WI38 (cell line): Measurements from ENCODE around the gene PGC.

ENCODE experiments used
- H3K4me3 ChIP-seq: 2 replicates; pipeline ENCODE4 v1.5.1; 2011; ENCODE audit warnings: low read depth, mild to moderate bottlenecking, control low read depth, low read length
- TF ChIP-seq, protein P1 (sequence below): IDR thresholded peaks from 2 replicates; pipeline ENCODE4 v1.5.1; 2012; ENCODE audit warnings: low read depth, mild to moderate bottlenecking, control low read depth, low read length

The PGC gene

DNA sequence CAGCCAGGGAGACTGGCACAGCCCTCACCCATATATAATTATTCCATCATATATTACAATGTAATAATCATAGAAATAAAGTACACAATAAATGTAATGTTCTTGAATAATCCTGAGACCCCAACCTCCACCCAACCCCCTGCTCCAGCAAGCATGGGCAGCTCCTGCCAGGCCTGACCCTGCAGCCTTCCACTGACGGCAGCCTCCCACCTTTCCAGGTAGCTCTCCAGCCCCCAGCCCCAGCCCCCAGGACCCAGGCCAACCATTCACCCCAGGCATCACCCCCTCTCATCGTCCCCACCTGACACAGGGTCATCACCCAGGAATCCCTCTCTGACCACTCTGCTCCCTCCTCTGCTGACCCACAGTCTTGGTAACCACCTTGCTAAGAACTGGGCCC, 26.4 kb downstream of the PGC start:
- TF ChIP-seq, protein P1, sequence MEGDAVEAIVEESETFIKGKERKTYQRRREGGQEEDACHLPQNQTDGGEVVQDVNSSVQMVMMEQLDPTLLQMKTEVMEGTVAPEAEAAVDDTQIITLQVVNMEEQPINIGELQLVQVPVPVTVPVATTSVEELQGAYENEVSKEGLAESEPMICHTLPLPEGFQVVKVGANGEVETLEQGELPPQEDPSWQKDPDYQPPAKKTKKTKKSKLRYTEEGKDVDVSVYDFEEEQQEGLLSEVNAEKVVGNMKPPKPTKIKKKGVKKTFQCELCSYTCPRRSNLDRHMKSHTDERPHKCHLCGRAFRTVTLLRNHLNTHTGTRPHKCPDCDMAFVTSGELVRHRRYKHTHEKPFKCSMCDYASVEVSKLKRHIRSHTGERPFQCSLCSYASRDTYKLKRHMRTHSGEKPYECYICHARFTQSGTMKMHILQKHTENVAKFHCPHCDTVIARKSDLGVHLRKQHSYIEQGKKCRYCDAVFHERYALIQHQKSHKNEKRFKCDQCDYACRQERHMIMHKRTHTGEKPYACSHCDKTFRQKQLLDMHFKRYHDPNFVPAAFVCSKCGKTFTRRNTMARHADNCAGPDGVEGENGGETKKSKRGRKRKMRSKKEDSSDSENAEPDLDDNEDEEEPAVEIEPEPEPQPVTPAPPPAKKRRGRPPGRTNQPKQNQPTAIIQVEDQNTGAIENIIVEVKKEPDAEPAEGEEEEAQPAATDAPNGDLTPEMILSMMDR, result no peak
- no peak overlapping the region for H3K4me3 ChIP-seq

DNA sequence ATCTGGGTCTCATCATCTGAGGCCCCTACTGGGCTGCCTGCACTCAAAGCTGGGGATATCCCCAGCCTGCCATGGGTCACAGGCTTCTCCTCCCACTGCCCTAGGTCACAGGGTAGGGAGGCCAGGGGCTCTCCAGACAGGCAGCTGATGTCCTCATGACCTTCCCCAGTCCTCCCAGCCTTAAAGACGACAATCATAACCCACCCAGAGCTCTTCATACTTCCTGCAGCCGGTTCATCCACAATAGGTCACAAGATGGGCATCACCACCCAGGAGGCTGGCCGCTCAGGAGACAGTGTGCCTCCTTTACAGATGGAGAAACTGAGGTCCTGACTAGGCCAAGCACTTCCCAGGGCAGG, 27.0 kb downstream of the PGC start:
- H3K4me3 ChIP-seq, result no peak overlapping the region
- TF ChIP-seq, protein P1, result no peak

DNA sequence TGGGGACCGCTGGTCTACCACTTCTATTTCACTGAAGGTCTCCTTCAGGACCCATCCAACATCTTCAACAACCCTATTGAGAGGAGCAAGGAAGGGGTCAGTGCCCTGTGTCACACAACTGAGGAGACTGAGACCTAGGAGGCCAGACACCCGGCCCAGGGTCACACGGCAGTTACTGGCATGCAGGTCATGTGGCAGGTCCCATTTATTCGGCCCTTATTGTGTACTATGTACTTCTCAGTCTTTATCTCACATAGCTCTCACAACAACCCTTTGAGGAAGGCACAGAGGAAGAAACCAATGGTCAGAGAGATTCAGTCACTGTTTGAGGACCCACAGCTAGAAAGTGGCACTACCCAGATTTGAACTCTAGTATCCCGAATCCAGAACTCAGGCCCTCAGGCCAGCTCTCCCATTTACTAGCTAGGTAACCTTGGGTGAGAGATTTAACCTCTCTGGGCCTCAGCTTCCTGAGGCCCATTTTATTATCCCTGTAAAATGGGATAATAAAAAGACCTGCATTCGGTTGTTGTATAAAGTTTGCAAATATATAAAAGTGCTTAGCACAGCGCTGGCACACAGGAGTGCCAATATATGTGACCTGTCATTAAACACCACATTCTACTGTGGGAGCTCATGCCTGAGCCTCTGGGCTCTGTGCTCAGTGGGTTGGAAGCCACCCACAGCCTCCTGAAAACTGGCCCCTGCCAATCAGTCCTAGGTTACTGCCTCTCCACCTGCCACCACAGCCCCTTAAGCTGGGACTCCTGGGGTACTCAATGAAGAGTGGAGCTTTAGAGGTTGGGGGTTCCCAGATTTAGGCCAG, 27.5 kb downstream of the PGC start:
- TF ChIP-seq, protein P1, result no peak
- H3K4me3 ChIP-seq, result no peak overlapping the region

DNA sequence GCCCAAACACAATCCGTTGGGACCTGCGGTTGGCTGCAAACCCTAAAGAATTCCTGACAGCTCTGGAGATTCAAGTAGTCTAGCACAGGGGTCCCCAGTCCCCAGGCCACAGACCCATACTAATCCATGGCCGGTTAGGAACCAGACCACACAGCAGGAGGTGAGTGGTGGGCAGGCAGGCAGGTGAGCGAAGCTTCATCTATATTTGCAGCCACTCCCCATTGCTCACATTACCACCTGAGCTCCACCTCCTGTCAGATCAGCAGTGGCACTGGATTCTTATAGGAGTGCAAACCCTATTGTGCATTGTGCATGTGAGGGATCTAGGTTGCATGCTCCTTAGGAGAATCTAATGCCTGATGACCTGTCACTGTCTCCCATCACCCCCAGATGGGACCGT, 28.4 kb downstream of the PGC start:
- TF ChIP-seq, protein P1, result no peak
- H3K4me3 ChIP-seq, result no peak overlapping the region

DNA sequence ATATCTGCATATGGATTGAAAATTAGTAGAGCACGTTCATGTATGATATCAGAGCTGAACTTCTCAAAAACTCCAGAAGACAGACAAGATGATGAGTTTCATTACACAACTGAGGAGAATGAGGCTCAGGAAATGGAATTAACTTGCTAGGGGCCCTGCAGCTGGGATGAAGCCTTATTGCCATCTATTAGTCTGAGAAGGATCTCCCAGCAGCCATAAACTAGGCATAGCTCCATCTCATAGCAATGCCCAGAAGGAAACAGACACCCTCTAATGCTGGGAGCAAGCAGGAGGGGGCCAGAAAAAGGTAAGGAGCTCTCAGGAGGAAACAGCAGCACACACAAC, 29.8 kb downstream of the PGC start:
- TF ChIP-seq, protein P1, result no peak
- H3K4me3 ChIP-seq, result no peak overlapping the region

DNA sequence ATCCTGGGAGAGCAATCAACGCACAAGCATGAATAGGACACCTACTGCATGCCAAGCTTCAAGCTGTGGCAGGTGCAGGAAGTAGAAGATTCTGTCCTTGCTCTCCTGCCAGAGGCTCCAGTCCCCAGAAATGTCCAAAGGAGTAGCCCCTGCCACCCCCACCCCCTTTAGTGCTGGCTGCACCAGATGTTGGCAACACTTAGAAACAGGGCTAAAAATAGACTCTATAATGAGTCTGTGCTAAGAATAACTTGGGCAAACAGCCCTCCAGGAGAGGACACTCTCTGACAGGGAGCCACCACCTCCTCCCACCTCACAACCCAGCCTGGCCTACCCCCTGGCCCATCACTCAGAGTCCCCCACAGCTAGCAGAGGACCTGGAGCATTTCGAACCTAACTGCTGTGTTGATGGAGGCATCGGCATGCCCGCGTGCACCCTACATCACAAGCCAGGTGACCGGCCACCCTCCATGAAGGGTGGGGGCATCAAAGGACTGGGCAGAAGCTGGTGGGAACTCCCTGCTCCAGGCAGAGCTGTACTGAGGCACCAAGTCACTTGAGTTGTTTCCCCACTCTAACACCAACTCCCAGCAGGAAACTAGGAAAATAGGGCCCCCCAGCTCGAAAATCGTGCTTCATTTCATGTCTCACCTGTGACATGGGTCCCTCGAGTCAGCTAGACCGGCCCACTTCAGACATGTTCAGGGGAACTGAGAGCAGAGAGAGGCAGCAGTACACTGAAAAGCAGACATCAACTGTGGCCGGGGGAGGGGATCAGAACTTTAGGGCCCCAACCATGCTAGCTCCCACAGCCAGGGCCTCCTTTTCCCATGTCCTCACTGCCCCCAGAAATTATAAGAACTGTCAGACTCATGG, 30.4 kb downstream of the PGC start:
- no peak overlapping the region for H3K4me3 ChIP-seq
- TF ChIP-seq, protein P1, result no peak
